Kidney tubule cell (primary cell): ENCODE data around the gene DHX32.
"Not testable (repeated sequence)": the region's sequence is repeated elsewhere in the genome, so short reads cannot be mapped to it uniquely, and the experiment has no call there.

ENCODE experiments used
- DNase-seq: peaks from one replicate; pipeline ENCODE4 v3.0.0-alpha.2; 2018; ENCODE audit warnings: low spot score

Gene DHX32, protein sequence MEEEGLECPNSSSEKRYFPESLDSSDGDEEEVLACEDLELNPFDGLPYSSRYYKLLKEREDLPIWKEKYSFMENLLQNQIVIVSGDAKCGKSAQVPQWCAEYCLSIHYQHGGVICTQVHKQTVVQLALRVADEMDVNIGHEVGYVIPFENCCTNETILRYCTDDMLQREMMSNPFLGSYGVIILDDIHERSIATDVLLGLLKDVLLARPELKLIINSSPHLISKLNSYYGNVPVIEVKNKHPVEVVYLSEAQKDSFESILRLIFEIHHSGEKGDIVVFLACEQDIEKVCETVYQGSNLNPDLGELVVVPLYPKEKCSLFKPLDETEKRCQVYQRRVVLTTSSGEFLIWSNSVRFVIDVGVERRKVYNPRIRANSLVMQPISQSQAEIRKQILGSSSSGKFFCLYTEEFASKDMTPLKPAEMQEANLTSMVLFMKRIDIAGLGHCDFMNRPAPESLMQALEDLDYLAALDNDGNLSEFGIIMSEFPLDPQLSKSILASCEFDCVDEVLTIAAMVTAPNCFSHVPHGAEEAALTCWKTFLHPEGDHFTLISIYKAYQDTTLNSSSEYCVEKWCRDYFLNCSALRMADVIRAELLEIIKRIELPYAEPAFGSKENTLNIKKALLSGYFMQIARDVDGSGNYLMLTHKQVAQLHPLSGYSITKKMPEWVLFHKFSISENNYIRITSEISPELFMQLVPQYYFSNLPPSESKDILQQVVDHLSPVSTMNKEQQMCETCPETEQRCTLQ

DNA sequence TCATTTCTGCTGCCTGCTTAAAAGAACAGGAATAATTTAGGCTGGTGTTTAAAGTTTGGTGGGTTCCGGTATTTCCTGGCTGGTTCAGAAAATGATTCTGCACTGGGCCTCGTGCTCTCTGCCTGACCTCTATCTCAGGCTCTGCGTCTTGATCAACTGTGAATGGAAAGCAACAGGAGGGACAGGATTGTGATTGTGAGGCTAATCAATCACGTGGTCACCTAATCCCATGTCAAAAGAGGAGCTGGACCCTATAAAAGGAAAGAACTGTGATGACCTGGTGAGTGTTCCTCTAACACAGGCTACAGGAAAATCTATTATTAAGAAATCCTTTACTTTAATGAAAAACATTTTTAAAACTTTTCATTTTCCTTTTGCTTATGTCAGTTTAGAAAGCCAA is at the start of gene DHX32:
TSS of gene DHX32 (minus strand) at position 101 of the 400 bp plus-strand sequence. CDS start 468 bp downstream, outside the sequence.
- DNase-seq, result no peak

DNA sequence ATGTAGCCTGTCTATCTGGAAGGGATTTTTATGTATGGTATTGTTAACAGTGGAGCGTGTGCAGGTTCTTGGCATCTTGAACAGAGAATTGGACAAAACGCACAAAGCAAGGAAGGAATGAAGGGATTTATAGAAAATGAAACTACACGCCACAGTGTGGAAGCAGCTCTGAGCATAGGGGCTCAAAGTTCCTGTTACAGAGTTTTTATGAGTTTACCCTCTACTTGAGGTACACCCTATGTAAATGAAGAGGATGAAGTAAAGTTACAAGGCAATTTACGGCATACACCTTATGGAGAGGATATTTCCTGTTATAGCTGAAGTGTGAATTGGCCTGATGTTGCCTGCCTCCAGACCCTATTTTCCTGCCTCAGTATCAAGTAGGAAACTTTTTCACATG is 48.5 kb upstream of the DHX32 start:
- DNase-seq, result no peak

DNA sequence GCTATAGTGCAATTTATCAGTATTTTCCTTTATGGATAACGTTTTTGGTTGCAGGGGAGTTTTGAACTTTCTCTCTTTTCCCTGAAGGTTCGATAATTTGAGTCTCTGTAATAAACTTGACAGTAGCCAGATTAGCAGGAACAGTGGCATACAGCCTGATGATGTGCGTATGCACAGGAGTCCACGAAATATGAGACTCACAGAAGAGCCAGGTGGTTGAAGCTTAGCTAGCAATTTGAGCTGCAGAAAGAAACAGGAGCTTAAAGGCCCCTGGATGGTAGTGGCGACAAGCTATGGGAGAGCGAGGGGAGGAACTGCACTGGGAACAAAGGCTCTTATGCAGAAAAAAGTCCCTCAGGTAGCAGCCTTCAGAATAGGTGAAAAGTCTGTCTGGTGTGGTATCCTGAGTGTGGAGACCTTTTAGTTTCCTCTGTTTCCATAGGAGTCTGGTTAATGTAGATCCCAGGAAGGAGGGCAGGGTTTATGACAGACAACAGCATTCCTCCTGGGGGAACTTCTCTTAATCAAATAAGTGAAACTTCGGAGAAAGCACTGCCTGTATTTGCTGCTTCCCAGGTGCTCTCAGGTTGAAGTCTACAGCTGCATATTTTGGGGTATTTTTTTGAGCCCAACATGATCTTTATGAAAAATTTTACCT is 48.0 kb upstream of the DHX32 start:
- DNase-seq, result no peak

DNA sequence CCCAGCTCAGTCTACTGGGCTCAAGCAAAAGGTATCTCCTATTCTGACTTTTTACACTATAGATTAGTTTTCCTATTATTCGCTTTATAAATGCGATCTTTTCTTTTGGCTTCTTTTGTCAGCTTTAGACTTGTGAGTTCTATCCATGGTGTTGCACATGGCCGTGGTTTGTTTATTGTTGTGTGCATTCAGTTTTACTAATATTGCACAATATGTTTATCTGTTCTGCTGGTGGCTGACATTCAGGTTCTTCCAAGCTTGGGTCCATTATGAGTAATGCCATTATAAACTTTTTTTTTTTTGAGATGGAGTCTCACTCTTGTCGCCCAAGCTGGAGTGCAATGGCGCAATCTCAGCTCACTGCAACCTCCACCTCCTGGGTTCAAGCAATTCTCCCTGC is 46.2 kb upstream of the DHX32 start:
- DNase-seq, result not testable (repeated sequence)

DNA sequence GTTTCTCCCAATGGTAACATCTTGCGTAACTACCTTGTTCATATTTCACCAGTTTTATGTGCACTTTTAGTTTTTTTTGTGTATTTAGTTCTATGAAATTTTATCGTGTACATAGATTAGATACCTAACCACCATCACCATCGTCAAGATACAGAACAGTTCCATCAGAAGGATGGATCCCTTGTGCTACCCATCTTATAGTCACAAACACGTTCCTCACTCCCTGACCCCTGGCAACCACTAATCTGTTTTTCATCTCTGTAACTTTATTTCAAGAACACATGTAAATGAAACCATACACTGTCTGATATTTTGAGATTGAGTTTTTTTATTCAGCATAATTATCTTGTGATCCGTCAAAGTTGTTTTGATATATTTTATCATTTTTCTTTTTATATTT is 45.2 kb upstream of the DHX32 start:
- DNase-seq, result no peak

DNA sequence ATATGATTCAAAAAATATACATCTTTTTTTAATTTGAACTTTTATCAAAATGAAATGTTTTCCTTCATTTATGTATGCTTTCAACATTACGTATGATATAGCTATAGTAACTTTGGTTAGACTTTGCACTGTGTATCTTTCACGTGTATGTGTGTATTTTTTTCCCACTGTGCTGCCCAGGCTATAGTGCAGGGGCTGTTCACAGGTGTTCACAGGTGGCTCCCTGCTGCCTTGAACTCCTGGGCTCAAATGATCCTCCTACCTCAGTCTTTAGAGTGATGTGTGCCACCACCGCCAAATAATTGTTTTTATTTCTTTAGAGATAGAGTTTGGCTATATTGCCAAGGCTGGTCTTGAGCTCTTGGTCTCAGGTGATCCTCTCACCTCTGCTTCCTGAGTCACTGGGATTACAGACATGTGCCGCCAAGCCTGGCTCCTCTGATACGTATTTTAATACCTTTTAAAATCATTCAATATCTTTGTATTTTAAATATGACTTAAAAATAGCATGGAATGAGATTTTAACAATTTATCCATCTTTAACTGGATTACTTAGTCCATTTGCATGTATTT is 44.3 kb upstream of the DHX32 start:
- DNase-seq, result no peak

DNA sequence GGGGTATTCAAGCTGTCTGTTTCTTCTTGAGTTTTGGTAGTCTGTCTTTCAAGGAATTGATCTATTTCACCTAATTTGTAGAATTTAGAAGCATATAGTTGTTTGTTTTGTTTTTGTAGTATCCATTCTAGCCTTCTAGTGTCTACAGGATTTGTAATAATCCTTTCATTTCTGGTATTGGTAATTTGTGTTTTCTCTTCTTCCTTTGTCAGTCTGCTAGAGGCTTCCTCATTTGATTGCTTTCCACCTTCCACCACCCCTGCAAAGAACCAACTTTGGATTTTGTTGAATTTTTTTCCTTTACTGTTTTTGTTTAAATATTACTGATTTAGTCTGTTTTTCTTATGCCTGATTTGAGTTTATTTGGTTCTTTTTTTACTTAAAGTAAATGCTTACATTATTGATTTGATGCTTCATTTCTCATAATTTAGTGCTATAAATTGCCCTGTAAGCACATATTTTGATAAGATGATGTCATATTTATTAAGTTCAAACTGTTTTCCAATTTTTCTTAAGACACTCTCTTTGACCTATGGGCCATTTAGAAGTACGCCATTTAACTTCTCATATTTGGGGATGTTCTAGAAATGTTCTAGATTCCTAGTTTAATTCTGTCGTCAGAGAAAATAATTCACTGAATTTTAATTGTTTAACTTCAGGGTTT is 40.7 kb upstream of the DHX32 start:
- not testable (repeated sequence) for DNase-seq

DNA sequence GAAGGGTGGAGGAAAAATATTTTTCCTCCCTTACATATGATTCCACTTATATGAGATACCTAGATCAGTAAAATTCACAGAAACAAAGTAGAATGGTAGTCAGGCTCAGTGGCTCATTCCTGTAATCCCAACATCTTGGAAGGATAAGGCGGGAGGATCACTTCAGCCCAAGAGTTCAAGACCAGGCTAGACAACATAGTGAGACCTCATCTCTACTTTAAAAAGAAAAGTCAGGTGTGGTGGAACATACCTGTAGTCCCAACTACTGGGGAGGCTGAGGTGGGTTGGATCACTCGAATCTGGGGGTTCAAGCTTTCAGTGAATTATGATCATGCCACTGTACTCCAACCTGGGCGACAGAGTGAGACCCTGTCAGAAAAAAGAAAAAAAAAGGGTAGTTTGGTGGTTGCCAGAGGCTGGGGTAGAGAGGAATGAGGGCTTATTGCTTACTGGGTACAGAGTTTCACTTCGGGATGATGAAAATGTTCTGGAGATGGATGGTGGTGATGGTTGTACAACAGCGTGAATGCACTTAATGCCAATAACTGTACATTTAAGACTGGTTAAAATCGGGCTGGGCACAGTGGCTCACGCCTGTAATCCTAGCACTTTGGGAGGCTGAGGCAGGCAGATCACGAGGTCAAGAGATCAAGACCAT is 36.7 kb upstream of the DHX32 start:
- DNase-seq, result not testable (repeated sequence)

DNA sequence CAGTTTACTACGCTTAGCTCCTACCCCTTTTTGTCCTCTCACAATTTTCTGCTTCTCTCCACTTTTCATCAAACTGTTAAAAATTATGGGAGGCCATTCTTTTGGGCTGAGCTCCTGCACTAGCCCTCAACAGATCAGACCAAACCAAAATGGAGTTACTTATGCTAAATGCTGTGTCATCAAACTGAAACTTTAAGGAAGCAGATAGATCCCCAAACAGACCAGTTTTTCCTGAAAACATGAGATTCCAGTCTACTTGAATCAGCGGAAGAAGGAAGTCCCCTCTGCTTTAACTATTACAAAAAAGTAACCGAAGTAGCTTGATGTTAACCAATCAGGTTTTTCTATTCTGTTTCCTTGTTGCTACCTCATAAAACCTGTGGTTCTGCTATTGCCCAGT is 35.9 kb upstream of the DHX32 start:
- DNase-seq, result peak; percentile 32

DNA sequence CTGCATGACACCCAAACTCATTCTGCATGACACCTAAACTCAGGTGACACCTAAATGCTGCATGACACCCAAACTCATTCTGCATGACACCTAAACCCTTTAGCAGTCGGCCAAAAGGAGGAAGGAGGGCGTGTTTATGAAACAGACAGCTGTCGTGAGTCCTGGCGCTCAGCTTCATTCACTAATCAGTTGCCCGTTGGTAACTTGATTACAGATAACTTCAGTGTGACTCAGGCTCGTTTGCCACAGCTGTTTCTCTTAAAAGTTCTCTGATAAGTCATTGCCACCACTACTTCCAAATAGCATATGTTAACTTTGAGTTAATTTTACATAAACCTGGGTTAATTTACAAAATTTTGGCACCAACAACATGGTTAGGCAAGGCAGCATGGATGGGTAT is 32.2 kb upstream of the DHX32 start:
- not testable (repeated sequence) for DNase-seq

DNA sequence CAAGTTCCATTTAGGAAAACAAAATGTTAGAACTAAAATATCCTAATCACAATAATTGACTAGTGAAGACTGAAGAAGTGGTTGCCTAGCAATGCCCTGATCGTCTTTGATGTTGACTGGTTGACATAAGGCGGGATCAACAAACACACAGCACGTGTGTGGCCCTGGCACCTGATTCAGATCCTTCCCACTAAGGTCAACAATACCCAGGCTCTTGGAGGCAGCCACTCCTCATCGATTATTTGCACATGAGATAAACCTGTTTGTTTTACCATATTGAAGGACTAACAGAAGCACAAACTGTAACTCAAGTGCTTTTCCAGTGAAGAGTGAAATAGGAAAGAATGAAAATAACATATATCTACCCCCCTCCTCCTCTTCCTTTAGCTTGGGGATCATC is 30.9 kb upstream of the DHX32 start:
- no peak for DNase-seq

DNA sequence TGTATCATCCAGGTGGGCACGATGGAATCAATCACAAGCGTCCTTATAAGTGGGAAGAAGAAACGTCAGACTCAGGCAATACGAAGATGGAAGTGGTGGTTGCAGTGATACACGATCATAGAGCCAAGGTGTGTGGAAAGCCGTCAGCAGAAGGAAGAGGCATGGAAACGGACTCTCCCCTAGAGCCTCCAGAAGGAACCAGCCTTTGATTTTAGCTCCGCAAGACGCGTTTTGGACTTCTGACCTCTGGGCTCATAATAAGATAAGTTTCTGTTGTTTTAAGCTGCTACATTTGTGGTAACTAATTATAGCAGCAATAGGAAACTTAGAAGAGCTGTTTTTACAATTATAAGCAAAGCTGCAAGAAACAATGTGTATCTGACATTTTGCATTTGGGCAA is 30.1 kb upstream of the DHX32 start:
- no peak for DNase-seq

DNA sequence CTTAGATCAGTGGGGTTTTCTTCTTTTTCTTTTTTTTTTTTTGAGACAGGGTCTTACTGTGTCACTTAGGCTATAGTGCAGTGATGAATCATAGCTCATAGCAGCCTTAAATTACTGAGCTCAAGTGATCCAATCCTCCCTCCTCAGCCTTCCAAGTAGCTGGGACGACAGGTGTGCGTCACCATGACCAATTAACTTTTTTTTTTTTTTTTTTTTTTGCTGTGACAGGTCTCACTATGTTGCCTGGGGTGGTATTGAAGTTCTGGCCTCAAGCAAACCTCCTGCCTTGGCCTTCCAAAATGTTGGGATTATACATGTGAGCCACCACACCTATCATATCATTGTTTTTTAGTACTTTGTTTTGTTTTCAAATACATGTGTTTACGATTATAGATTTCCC is 28.4 kb upstream of the DHX32 start:
- DNase-seq, result not testable (repeated sequence)

DNA sequence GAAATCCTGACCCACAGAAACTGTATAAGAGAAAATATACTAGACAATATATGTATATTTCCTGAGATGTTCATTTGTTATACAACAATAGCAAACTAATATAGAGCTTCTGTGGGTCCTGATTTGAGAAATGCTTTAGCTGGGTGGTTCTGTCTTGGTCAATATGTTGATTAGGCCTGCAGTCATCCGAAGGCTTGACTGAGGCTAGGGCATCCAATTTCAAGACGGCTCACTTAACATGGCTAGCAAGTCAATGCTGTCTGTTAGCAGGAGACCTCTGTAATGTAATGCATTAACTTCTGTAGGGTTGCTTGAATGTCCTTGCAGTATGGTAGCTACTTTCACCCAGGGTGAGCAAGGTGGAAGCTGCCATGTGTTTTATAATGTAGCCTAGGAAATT is 27.7 kb upstream of the DHX32 start:
- DNase-seq, result not testable (repeated sequence)

DNA sequence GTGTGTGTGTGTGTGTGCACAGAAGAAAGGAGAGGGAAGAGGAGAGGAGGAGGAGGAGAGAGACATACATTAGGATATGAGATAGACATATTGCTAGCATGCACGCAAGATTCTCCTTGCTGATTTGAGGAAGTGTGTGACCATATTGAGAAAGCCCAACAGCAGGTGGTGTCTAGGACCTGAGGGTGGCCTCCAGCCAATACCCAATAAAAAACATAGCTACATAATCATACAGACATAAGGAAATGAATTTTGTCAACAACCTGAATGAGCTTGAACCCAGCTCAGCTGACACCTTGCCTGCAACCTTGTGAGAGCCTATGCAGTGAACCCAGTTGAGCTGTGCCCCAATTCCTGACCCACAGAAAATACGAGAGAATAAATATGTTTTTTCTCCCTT is 26.5 kb upstream of the DHX32 start:
- DNase-seq, result not testable (repeated sequence)

DNA sequence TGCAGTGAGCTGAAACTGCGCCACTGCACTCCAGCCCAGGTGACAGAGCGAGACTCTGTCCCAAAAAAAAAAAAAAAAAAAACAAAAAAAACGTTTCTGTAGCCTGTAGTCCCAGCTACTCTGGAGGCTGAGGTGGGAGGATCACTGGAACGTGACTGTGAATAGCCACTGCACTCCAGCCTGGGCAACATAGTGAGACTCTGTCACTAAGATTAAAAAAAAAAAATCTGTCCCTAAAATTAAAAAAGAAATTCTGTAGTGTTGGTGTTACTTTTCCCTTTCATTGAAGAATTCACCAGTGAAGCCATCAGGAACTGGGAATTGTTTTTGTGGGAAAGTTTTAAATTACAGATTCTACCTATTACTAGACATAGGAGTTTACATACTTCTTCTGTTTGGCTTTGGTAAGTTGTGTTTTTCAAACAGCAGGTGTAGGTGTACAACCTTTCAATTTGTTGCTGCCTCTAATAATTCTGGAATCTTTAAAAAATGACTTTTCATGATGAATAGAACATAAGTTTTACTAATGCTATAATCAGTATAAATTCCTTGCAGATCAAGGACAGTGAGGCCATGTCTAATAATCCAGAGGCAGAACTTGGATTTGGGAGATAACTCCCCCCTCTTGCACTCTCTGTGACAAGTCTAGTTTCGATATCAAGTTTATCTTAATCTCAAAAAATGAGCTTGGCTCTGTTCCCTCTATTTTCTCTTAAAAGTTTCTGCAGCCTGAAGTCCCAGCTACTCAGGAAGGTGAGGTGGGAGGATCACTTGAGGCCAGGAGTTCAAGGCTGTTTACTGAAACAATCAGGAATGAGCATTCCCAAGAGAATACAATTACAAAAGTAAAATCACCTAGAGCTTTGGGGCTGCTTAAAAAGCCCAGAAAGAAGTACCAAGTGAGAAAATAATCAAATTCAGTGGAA is 24.2 kb upstream of the DHX32 start:
- DNase-seq, result not testable (repeated sequence)

DNA sequence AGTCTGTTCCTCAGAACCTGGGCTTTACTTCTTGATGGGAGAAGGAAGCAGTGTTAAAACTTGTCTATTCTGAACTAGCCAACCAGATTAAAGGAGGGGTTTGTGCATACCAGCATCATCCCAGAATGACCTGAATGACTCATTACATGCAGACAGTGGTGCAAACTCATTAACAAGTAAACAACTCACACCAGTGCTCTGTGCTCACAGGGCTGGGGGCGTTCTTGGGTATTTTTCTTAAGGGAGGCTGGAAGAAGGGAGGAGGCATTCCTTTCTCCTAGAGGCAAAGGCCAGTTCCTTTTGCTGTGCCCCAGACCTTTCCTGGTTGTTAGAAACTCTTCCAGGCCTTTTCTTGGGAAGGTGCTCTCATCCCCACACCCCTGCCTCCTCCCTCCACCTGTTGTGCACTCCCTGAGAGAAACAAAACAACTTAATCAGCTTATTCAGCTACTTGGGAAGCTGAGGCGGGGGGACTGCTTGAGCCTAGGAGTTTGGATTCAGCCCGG is 22.1 kb upstream of the DHX32 start:
- peak; percentile 73 for DNase-seq

DNA sequence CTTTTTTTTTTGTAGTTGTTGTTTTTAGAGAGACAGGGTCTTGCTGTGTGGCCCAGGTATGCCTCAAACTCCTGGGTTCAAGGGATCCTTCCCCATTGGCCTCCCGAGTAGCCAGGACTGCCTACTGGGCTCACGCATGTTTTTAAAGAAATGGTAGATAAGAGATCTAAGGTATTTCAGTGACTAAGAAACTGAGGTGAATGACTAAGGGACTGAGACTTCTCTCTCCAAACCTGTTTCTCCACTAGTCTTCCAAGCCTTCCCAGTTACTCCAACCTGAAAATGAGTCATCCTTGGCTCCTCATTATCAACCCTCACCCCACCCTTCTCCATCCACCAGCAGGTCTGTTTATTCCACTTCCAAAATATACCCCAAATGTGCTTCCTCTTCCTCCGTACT is 19.9 kb upstream of the DHX32 start:
- peak; percentile 85 for DNase-seq

DNA sequence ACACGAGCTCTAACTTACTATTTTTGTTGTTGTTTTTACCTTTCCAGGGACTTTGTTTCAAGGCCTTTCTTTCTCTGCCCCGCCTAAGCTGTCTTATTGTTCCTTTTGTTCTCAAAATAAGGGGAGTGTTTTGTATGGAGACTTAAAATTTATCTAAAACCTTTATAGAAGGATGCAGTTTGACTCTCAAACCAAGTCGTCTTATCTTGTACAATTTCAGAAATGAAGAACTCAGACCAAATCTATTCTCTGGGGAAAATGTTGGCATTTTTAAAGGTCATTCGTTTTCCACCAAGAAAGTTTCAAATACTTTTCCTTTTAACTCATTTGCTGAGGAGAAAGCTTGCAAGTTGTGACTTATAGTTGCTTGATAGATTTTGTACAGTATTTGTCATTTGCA is 16.2 kb upstream of the DHX32 start:
- DNase-seq, result not testable (repeated sequence)
